ENCODE results near the gene PDE11A. TPM values are rescaled to one million over a fixed set of nuclear protein-coding genes. Genes with fewer than 3 reads are reported as not detected.

PDE11A gene
- total RNA-seq, 2 experiments from 2014 or later, result not detected

DNA sequence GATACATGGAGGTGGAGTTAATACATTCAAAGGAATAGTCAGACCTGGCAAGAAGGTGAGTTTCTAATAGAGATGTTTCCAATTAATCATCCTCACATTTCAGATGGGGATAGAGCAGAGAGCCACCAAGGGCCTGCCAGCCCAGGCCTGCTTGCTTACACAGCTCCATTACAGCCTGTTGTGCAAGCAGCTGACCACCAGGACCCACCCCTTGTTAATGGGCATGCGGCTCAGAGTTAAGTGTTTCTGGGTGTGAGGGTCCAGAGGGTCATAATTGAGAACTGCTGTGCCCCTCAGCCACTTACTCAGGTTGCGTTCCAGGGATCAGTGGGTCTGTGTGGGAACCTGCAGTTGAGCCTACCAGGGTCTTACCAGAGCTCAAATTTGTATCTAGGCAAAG, 480.2 kb downstream of the PDE11A start:
- no peaks in the 10 kb centered on the region for H3K36me3 Mint-ChIP-seq (ENCODE audit: low read depth)
- intact Hi-C loops (cut with DNase I, micrococcal nuclease), result no loop called here
- H3K36me3 ChIP-seq (ENCODE audit: insufficient read depth, low read length), result no peaks in the 10 kb centered on the region
- no peak overlapping the region for H3K4me3 Mint-ChIP-seq
- peaks cover 0 to 4% of the 10 kb centered on the region in 2 experiments for H3K27me3 ChIP-seq (ENCODE audit: control insufficient read depth in 1 of 2, insufficient read depth in 2 of 2, low read length in 2 of 2)
- H3K9me3 Mint-ChIP-seq, result no peaks in the 10 kb centered on the region
- DNase-seq (no peak), ATAC-seq (ENCODE audit: poor library complexity) (no peak)
- ChIA-PET CTCF (no interaction called here), POLR2A (no interaction called here)
- H3K27ac ChIP-seq (ENCODE audit: low read depth in 1 of 2, low read length in 2 of 2), result no peak overlapping the region
- H3K9me3 ChIP-seq (ENCODE audit: control insufficient read depth in 1 of 2, insufficient read depth in 1 of 2, low read length in 2 of 2), result no peaks in the 10 kb centered on the region
- H3K27ac Mint-ChIP-seq, result no peak overlapping the region
- H3K4me3 ChIP-seq (ENCODE audit: low read length), result no peak overlapping the region
- TF ChIP-seq, protein P1, sequence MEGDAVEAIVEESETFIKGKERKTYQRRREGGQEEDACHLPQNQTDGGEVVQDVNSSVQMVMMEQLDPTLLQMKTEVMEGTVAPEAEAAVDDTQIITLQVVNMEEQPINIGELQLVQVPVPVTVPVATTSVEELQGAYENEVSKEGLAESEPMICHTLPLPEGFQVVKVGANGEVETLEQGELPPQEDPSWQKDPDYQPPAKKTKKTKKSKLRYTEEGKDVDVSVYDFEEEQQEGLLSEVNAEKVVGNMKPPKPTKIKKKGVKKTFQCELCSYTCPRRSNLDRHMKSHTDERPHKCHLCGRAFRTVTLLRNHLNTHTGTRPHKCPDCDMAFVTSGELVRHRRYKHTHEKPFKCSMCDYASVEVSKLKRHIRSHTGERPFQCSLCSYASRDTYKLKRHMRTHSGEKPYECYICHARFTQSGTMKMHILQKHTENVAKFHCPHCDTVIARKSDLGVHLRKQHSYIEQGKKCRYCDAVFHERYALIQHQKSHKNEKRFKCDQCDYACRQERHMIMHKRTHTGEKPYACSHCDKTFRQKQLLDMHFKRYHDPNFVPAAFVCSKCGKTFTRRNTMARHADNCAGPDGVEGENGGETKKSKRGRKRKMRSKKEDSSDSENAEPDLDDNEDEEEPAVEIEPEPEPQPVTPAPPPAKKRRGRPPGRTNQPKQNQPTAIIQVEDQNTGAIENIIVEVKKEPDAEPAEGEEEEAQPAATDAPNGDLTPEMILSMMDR (IDR thresholded peaks at IDR 0.05), result no peak
- H3K4me1 ChIP-seq (ENCODE audit: insufficient read depth, low read length), result no peaks in the 10 kb centered on the region
- no peaks in the 10 kb centered on the region for H3K4me1 Mint-ChIP-seq (ENCODE audit: low read depth)
- H3K27me3 Mint-ChIP-seq, result peaks cover 29% of the 10 kb centered on the region

DNA sequence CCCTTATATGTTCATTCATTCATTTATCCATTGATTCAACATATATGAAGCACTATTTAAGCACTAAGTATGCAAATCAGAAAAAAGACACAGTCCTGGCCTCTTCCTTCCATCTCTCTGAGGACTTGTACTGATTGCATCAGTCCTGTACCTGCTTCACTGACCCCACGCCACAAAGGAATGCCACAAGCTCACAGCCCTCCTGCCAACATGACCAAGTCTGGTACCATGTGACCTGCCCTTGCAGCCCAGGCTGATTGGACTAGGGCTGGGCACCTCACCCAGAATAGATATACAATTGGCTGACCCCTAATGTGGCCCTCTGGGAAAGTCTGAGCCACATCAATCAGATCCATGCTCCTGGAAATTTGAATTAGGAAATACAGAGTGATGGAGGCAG, 483.4 kb downstream of the PDE11A start:
- TF ChIP-seq, protein P1 (IDR thresholded peaks at IDR 0.05), result no peak
- Mint-ChIP-seq H3K4me3 (no peak overlapping the region), H3K36me3 (ENCODE audit: low read depth) (no peaks in the 10 kb centered on the region), H3K4me1 (ENCODE audit: low read depth) (no peaks in the 10 kb centered on the region), H3K9me3 (no peaks in the 10 kb centered on the region), H3K27me3 (peaks cover 25% of the 10 kb centered on the region), H3K27ac (no peak overlapping the region)
- DNase-seq, result no peak
- intact Hi-C loops (cut with DNase I, micrococcal nuclease), result no loop called here
- ChIA-PET POLR2A (no interaction called here), CTCF (no interaction called here)
- Histone ChIP-seq H3K36me3 (ENCODE audit: insufficient read depth, low read length) (no peaks in the 10 kb centered on the region), H3K9me3 (ENCODE audit: control insufficient read depth in 1 of 2, insufficient read depth in 1 of 2, low read length in 2 of 2) (no peaks in the 10 kb centered on the region), H3K27ac (ENCODE audit: low read depth in 1 of 2, low read length in 2 of 2) (no peak overlapping the region), H3K27me3 (ENCODE audit: control insufficient read depth in 1 of 2, insufficient read depth in 2 of 2, low read length in 2 of 2) (peaks cover 0 to 4% of the 10 kb centered on the region in 2 experiments), H3K4me1 (ENCODE audit: insufficient read depth, low read length) (no peaks in the 10 kb centered on the region), H3K4me3 (ENCODE audit: low read length) (no peak overlapping the region)
- no peak for ATAC-seq (ENCODE audit: poor library complexity)

DNA sequence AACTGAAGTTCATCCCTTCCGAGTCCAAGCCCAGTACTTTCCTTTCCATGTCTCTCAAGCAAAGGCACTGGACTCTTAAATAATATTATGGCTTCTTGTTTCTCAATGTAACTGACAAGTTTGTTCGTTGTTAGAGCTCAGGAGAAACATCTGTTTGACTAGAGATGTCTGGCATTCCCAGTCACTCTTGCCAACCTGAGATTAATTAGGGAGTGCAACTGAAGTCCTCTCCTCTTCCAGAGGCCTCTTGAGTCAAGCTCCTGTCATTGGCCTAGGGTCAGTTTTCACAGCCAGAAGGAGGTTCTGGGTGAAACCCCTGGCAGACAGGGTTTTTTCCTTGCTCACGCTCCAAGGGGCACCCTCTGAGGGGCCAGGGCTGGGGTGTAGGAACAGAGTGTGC, 483.9 kb downstream of the PDE11A start:
- Mint-ChIP-seq H3K4me1 (ENCODE audit: low read depth) (no peaks in the 10 kb centered on the region), H3K27me3 (peaks cover 25% of the 10 kb centered on the region), H3K27ac (no peak overlapping the region), H3K9me3 (no peaks in the 10 kb centered on the region), H3K4me3 (no peak overlapping the region), H3K36me3 (ENCODE audit: low read depth) (no peaks in the 10 kb centered on the region)
- Histone ChIP-seq H3K36me3 (ENCODE audit: insufficient read depth, low read length) (no peaks in the 10 kb centered on the region), H3K4me3 (ENCODE audit: low read length) (no peak overlapping the region), H3K9me3 (ENCODE audit: control insufficient read depth in 1 of 2, insufficient read depth in 1 of 2, low read length in 2 of 2) (no peaks in the 10 kb centered on the region), H3K27ac (ENCODE audit: low read depth in 1 of 2, low read length in 2 of 2) (no peak overlapping the region), H3K27me3 (ENCODE audit: control insufficient read depth in 1 of 2, insufficient read depth in 2 of 2, low read length in 2 of 2) (peaks cover 0 to 4% of the 10 kb centered on the region in 2 experiments), H3K4me1 (ENCODE audit: insufficient read depth, low read length) (no peaks in the 10 kb centered on the region)
- TF ChIP-seq, protein P1 (IDR thresholded peaks at IDR 0.05), result no peak
- no peak for ATAC-seq (ENCODE audit: poor library complexity)
- ChIA-PET CTCF (no interaction called here), POLR2A (no interaction called here)
- no peak for DNase-seq
- intact Hi-C loops (cut with DNase I, micrococcal nuclease), result no loop called here
